ENCODE results near the gene MGMT.

DNA sequence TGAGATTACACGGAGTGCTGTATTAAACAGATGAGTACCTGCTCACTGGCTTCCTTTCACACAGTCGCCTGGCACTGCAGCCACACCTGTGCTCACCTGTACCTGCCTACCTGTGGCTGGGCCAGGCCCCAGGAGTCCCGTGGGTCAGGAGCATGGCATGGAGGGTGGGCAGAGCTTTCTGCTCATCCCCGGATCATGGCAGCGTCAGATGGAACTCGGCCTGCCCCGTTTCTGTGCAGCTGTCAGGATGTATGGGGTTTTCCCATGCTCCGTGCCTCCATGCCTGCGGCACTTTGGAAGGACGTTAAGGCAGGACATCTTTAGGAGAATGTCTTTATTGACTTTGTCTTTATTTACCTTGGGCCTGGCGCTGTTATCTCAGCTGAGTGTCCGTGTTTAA is 112.2 kb downstream of the MGMT start:
- TF ChIP-seq POLR2A (IDR thresholded peaks at IDR 0.05; ENCODE audit: borderline replicate concordance, extremely low read depth, insufficient read depth, insufficient read length), result no peak
- no peak for TF ChIP-seq EZH2phosphoT487 (IDR thresholded peaks at IDR 0.05; ENCODE audit: borderline replicate concordance)
- TF ChIP-seq, protein P1, sequence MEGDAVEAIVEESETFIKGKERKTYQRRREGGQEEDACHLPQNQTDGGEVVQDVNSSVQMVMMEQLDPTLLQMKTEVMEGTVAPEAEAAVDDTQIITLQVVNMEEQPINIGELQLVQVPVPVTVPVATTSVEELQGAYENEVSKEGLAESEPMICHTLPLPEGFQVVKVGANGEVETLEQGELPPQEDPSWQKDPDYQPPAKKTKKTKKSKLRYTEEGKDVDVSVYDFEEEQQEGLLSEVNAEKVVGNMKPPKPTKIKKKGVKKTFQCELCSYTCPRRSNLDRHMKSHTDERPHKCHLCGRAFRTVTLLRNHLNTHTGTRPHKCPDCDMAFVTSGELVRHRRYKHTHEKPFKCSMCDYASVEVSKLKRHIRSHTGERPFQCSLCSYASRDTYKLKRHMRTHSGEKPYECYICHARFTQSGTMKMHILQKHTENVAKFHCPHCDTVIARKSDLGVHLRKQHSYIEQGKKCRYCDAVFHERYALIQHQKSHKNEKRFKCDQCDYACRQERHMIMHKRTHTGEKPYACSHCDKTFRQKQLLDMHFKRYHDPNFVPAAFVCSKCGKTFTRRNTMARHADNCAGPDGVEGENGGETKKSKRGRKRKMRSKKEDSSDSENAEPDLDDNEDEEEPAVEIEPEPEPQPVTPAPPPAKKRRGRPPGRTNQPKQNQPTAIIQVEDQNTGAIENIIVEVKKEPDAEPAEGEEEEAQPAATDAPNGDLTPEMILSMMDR (IDR thresholded peaks at IDR 0.05 in 2 of 3, conservative IDR thresholded peaks at IDR 0.05 in 1 of 3; ENCODE audit: borderline replicate concordance in 1 of 3, insufficient read depth in 1 of 3, low read depth in 2 of 3, low read length in 2 of 3), result no peak
- no peak for TF ChIP-seq POLR2AphosphoS5 (IDR thresholded peaks at IDR 0.05; ENCODE audit: low read depth, low read length)
- TF ChIP-seq, protein P2, sequence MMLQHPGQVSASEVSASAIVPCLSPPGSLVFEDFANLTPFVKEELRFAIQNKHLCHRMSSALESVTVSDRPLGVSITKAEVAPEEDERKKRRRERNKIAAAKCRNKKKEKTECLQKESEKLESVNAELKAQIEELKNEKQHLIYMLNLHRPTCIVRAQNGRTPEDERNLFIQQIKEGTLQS (IDR thresholded peaks at IDR 0.05), result no peak
